Cerebellar nuclear complex (tissue), 1 donor: ENCODE measurements around the gene BBX.

Experiments used
- DNase-seq, 2 experiments: peaks; one replicate each; lab custom pipeline; 2025; lab: John Stamatoyannopoulos, UW

The BBX gene

DNA sequence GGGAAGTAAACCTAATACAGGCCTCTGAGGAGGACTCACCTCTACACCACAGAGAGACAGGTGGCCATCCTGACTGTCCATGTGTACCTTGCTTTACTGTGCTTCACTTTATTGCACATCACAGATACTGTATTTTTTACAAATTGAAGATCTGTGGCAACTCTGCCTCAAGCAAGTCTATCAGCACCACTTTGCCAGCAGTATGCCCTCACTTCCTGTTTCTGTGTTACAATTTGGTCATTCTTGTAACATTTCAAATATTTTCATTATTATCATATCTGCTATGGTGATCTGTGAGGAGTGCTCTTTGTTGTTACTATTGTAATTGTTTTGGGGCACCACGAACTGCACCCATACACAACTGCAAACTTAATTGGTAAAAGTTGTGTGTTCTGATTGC is 78.0 kb downstream of the BBX start:
- DNase-seq: no peak

DNA sequence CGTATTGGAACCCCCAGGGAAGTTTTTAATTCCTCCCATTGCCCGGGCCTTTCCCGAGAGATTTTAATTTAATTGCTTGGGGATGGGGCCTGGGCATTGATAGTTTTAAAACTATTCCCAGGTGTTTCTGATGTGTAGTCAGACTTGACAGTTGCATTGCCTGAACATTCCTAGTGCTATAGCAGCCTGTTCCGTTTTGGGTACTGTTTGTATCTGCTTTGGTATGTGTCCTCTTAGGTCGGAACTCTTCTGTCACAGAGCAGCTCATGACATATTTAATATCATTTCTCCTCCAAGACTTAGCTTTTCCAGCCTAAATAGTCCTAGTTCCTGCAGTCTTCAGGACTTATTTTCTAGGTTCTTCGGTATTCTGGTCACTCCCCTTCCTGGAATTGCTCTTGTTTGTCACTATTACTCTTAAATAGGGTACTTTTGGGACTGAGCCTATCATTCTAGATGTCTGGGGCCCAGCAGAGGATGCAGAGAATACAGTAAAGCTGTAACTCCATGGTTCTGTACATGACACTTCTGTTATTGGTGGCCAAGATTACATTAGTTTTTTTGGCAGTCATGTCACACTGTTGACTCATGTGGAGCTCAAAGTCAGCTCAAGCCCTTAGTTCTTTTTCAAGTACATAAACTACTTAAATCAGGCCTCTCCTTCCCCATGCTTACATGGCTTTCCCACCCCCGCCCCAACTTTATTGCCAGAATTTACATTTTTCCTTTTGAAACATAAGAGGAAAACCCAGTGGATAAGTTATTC is 81.5 kb downstream of the BBX start:
- no peak for DNase-seq

DNA sequence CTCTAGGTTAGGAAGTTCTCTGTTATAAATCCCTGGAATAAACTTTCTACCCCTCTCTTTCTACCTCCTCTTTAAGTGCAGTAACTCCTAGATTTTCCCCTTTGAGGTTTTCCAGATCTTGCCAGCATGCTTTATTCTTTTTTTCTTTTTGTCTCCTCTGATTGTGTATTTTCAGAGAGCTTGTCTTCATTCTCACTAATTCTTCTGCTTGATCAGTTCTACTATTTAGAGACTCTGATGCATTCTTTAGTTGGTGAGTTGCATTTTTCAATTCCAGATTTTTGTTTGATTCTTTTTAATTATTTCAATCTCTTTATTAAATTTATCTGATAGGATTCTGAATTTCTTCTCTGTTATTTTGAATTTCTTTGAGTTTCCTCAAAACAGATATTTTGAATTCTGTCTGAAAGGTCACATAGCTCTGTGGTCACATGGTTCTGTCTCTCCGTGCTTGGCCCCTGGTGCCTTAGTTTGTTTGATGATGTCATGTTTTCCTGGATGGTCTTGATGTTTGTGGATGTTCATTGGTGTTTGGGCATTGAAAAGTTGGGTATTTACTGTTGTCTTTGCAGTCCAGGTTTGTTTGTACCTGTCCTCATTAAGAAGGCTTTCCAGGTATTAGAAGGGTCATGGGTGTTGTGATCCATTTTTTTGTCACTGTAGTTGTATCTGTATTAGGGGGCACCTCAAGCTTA is 89.2 kb downstream of the BBX start:
- DNase-seq: no peak

DNA sequence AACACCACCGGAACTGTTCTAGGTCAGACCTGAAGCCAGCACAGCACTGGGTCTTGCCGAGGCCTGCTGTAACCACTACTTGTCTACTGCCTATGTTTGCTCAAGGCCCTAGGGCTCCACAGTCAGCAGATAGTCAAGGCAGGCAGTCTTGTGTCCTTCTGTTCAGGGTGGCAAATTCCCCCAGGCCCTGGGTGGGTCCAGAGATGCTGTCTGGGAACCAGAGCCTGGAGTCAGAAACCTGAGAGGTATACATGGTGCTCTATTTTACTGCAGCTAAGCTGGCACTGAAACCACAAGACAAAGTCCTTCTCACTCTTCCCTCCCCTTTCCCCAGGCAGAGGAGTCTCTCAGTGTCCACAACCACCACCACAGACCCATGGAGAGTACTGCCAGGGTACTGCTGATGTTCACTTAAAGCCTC is 89.9 kb downstream of the BBX start:
- no peak for DNase-seq

DNA sequence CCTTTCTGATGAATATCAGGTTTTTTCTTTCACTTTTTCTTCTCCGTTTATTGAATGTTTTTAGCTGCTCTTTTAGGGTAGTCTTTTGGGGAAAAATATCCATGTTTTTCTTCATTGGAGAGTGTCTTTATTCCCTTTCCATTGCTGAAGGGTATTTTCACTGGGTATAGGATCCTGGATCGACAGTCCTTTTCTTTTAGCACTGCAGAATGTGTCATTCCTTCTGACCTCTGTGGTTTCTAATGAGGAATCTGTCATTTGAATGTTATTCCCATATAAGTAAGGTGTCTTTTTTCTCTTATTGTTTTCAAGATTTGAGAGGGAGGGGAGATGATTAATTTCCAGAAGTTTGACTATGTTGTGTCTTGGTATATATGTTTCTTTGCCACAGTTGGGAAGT is 96.8 kb downstream of the BBX start:
- DNase-seq: no peak

DNA sequence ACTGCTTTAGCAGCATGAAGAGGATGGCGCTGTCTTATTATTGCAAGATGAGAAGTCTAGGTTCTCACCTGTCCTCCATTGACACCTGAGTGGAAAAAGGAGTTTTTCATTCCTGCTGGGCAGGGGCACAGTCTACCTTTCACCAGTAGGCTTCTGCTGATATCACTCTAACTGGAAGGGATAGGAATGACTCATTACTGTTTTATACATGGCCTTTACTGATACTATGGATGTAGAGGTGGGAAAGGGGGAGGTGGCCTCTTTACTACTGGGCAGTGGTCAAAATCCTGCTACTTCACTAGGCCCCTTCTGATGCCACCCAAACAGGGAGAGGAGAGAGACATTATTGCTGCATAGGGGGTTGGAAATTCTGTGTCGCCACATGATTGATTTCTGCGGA is 97.8 kb downstream of the BBX start:
- no peak for DNase-seq

DNA sequence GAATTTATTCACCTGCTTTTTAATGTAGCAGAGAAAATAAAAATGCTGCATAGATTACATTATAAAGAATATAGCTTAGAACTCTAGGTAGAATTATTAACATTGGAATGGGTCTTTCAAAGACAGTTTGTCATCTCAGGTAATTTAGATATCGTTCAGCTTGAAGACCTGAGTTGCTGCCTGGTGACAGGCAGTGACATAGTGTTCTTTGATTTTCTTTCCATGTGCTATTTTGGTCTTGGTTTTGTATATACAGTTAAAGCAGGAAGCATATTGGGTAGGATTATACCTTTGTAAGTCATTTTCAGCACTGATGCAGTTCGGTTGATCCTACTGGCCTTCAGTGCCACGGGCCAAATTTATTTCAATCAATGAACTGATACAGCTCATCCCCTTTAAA is 98.7 kb downstream of the BBX start:
- no peak for DNase-seq

DNA sequence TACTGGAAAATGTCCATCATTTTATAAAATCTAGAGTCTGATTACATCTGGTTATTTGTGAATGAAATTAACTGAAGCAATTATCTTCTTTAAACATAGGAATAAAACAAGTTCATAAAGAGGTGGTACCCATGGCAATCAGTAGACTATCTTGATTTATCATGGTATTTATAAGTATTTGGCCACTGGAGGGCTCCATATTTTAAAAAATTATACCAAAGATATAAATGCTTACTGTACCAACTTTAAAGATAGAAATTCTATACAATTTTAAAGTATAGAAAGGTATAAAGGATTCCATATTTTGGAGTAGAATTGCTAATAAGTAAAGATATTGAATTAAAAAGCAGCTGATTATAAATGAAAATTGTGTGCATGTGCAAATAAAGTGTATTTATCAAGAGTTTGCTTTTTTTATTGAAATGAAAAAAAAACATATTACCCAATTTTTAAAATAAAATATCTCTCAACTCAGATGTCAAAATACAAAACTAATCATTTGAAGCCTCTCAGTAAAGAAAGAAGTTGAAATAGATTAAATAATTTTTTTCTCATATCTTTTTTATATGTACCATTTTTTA is 105.3 kb downstream of the BBX start:
- DNase-seq: no peak

DNA sequence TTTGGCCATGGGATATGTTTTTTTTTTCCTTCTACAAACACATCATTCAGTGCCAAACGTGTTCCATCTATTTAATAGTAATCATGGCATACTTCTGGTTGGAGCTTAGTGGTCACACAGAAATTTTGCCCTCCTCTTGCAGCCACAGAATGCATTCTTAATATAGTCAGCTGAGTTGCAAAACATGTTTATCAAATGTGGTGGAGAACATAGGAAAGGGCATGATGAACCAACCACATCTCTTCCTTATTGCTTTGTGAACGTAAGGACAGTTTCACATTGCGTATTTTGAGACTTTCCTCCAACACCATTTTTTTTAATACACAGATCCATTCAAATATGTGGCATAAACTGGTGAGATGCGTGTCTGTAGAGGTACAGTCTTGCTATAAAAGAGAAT is 106.8 kb downstream of the BBX start:
- DNase-seq: no peak

DNA sequence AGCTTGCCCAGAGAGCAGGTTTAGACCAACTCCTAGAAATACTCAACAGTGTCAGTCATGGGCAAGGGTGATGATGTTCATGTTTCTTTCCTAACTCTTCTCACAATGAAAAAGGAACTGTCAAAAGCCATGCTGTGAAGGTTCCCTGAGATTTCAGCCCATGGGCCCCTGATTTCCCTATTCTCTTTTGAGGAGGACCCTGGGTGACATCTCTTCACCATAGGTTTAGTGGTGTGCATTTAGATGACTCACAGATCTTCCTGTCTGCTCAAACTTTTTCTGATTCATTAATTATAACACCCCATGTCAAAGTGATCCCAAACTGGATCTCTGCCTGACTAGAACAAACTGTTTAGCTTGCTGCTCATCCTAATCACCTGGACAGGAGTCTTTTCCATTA is 108.0 kb downstream of the BBX start:
- DNase-seq: no peak

DNA sequence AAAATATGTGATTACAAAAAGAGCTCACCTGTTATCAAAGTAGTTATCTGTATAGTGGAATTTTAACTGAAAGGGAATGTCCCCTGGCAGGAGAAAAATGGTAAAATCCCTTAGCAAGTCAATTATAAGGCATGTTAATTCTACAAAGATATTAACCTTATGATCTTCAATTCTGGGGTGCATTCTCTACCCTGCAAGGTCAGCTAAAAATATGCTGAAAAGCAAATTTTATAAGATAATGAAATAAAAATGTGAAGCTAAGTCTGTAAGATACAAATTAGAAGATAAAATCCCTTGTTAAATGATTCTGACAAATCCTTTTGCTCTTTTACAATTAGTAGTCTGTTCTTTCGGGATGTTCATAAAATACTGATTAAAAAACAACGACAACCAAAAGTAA is 109.8 kb downstream of the BBX start:
- DNase-seq: no peak

DNA sequence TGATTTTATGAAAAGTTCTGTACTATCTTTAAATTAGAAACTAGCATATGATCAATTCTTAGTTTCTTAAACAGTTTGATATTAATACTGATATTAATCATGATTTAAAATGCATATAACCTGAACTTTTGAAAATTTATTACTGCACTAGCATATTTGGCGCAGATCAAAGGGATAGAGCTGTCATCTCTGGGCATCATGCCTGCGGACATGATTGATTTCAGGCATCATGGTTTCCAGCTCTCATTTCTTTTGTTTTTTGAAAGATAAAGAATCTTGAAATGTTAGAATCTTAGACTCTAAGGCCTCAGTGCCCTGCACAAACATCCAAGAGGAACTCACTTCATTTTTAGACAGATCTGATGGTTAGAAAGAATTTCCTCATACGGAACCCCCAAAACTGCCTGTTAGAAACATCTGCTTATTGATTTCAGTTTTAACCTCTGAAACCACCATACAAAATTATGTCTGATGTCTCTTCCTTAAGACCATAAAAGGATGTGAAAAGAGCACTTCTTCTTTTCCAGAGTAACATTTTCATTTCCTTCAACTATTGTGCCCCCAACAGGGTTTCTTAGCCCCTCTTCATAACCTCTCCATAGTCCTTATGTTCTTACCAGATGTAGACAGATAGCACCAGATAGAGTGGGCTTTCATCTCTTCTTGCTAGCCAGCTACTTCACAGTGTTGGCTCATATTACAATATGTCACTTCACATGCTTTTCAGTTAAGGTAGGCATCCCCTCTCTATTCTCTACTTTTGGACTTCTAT is 110.8 kb downstream of the BBX start:
- no peak for DNase-seq

DNA sequence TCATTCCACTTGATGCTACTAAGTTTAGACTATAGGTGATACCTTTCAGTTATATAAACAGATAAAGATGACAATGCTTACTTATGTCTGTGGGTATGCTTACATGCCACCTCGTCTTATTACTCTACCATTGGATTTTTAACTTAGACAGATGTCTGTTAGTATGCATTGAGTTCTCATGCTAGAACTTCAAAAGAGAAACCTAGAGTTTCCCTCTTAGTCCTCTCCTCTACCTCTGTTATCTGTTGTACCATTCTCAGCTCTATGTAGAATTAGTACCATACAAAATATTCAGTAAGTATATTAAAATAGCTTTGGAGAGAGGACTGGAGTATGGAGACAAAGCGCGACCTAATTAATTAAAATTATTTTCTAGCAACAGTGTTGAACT is 111.3 kb downstream of the BBX start:
- DNase-seq: no peak

DNA sequence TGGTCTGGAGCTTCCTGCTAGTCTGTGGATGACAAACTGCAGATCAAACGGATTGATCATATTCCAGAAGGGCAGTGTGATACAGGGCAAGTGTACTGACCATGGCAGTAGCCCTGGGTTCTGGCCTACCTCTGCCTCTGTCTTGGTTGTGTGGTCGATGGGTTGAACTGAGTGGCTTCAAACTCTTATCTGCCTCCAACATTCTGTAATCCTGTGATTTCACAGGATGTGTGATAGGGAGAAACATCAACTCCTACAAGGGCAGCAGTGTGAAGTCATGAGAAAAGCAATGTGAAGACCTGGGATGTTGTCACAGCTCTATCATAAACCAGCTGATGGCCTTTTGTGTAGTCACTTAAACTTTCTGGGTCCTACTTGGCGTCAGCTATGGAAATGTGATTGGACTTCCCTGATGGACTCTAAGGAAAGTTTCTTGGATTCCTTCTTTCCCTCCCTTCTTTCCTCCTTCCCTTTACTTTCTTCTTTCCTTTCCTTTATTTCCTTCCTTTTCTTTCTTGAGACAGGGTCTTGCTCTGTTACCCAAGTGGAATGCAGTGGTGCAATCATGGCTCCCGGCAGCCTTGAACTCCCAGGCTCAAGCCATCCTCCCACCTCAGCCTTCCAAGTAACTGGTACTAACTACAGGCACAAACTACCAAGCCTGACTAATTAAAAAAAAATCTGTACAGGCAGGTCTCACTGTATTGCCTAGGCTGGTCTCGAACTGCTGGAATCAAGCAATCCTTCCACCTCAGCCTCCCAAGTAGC is 114.8 kb downstream of the BBX start:
- DNase-seq: no peak

DNA sequence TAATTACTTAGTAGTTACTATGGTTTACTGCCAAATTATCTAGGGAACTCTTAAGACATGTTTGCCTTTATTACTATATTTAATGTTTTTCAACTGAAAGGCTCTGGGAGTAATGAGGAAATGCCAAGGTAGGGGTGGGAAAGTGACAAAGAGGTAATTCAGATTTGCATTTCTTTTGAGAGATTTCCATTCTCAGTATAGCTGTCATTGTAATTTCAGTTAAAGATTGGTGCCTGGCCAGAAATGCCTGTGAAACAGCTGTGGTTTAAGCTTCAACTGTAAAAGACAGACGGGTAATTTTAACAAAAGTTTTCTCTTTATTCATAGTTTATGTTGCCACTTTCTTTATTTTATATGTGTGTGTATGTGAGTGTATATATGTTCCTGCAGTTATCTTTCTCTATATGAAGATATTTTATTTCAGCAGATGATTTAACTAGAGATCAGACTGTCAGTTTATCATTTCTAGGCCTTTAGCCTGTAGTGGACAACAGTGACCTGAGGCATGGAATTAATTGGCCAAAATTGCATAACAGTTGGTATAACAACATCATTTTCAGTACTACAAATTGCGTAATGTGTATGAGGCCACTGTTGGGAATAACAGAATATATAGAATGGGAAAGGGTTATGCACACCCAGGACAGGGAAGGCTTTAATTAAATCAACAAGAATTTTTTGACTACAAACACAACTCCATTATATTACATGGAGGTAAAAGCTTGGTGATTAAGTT is 119.0 kb downstream of the BBX start:
- DNase-seq: no peak

DNA sequence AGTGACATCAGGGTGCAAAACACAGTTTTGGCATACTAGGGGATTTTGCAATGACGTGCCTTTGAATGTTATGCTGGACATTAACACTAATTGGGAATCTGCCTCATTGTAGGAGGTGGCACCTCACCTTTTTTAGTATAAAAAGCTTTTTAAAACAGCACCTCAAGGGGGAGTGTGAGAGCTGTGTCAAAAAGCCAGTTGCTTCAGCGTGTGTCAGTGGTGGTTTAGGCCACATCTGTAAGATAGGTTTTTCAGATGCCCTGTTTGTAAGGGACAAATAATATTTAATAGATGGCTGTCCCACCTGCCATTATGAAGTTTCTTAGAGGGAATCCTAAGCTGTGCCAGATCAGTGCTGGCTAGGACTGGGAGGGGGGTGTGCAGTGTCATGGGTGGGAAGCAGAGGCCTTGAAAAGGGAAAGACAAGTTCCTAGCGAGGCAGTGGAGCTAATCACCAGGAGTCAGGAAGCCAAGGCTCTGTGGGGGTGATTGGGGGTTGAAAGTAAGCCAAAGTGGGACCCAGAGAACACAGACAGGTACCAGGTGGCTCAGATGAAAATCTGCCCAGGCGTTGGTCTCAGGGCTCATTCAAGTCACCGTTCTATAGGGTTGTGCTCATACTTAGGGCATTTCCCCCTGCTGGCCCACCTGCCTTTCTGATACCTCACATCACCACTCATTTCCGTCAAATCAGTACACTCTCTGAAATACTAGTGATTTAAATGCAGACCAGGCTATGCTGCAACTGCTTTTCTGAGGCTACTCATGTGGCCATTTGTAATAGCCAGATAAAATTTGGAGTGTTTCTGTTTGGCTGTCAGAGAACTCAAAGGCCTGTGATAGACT is 120.5 kb downstream of the BBX start:
- DNase-seq: no peak

DNA sequence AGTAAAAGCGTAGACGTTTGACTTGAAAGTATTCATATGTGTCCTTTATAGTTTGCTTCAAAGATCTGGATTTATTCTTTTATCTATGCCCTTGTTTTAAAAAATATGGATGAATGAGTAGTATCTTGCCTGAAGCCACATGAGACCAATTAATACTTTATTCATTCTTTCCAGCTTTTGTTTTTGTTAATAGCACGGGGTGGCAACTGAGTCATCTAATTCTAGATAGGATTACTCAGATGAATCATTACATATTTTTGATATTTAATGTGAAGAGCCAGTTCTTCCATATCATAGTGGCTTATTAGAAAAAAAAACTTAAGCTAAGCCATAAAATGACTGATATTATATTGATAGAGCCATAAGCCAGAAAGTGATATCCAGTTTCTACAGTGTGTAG is 121.9 kb downstream of the BBX start:
- DNase-seq: no peak

DNA sequence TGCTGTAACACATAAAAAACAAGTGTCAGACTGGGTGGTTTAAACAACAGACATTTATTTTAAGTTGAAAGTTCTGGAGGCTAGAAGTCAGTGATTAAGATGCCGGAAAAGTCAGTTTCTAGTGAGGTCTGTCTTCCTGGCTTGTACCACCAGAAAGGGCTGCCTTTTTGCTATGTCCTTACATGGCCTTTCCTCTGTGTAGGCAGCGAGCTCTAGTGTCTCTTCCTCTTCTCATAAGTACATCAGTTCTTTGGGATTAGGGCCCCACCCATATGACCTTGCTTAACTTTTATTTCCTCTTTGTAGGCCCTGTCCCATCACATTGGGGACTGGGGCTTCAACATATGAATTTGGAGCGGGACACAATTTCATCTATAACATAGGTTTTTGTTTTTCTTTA is 128.0 kb downstream of the BBX start:
- DNase-seq: no peak

DNA sequence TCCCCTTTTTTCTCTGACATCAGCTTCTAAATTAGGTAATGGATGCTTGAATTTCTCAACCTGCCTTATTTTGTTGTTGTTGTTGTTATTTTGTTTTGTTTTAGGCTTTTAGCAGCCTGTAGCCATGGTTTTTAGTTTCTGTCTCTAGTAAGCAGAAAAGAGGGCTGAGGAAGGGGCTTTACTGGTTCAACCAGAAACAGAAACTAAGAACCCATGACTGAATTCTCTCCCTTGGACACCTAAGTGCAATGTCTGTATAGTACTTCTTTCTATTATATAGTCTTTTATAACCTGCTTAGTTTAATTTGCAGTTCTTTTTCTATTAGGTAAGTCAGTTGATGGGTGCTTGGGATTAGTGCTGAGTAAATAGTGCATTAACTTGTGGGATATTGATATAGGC is 129.0 kb downstream of the BBX start:
- no peak for DNase-seq

DNA sequence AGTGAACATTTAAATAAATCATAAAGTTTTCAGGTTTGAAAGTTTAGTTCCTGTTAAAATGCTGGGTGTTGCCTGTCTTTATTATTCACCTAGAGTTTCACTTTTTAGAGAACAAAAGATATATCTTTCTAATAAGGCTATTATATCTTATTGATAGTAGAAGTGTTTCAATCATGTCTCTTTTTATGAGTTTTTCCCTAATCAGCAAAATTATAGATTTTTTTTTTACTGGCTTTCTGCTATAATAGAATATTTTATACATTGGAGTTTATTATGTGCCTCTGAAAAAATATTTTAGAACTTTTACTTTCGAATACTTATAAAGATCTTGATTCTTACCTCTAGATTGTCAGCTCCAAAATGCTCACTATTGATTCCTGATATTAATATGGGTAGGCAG is 131.5 kb downstream of the BBX start:
- no peak for DNase-seq
